Prostate gland (tissue), 2 donors: ENCODE data around the gene USP17L21.
"Not testable (repeated sequence)": the region's sequence is repeated elsewhere in the genome, so short reads cannot be mapped to it uniquely, and the experiment has no call there.

Source experiments
- POLR2A ChIP-seq: fragments of 450-650 bp; IDR thresholded peaks from one replicate; pipeline ENCODE4 v1.6.1; 2016; ENCODE audit warnings: antibody characterized with exemption, mild to moderate bottlenecking
- POLR2AphosphoS5 ChIP-seq: sonication (generic); formaldehyde crosslinking; IDR thresholded peaks from one replicate; pipeline ENCODE4 v1.6.1; 2017; ENCODE audit warnings: antibody characterized with exemption
- TF ChIP-seq, protein P1 (sequence below), 4 experiments: fragments of 200-600 bp in 2 of 4; fragments of 450-650 bp in 2 of 4; sonication (generic) in 2 of 4; IDR thresholded peaks; 1 replicate in 3 of 4; 2 replicates in 1 of 4; pipeline ENCODE4 v1.5.1; 2016 to 2019; ENCODE audit warnings: antibody characterized with exemption in 4 of 4, mild to moderate bottlenecking in 2 of 4, moderate library complexity in 2 of 4

DNA sequence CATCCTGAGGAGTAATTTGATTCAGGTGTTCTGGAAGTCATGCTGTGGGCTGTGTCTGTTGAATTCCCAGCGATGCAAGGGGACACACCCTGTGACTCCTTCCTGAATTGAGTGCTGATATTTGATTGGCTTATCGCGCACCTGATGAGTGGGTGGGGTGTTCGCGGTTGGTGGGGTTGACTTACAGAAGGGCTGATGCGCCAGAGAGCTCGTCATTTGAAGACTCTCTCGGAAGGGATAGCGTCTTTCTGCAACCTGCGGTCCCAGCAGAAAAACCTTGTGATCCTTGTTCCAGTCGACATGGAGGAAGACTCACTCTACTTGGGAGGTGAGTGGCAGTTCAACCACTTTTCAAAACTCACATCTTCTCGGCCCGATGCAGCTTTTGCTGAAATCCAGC is 9.6 kb upstream of the USP17L21 start, which contains the start of gene USP17L19:
- not testable (repeated sequence) for TF ChIP-seq POLR2A, POLR2AphosphoS5
- TF ChIP-seq, protein P1, sequence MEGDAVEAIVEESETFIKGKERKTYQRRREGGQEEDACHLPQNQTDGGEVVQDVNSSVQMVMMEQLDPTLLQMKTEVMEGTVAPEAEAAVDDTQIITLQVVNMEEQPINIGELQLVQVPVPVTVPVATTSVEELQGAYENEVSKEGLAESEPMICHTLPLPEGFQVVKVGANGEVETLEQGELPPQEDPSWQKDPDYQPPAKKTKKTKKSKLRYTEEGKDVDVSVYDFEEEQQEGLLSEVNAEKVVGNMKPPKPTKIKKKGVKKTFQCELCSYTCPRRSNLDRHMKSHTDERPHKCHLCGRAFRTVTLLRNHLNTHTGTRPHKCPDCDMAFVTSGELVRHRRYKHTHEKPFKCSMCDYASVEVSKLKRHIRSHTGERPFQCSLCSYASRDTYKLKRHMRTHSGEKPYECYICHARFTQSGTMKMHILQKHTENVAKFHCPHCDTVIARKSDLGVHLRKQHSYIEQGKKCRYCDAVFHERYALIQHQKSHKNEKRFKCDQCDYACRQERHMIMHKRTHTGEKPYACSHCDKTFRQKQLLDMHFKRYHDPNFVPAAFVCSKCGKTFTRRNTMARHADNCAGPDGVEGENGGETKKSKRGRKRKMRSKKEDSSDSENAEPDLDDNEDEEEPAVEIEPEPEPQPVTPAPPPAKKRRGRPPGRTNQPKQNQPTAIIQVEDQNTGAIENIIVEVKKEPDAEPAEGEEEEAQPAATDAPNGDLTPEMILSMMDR (IDR thresholded peaks at IDR 0.05) = not testable (repeated sequence)
